ENCODE data around the gene VCP. TPM values are rescaled to one million over a fixed set of nuclear protein-coding genes. Genes with fewer than 3 reads are reported as not detected.

The VCP gene
- total and polyA plus RNA-seq, 9 of the 15 experiments (the other 6 are each of a cell fraction or from before 2014, with no cell fraction given) = 7.1 to 257 (median 199) TPM

GRCh38 chr9:35096035-35096849, 23.8 kb upstream of the VCP start, which contains the start of gene PIGO (continued):
- TF ChIP-seq ELK3 (CRISPR knock-in tag; IDR thresholded peaks at IDR 0.05) (no peak), E2F5 (CRISPR knock-in tag; IDR thresholded peaks at IDR 0.05) (peak; percentile 54; the same call in 1 of the 2 replicates), STAT5A (IDR thresholded peaks at IDR 0.05; ENCODE audit: borderline replicate concordance, low read length) (no peak; the same call in 1 of the 2 replicates), ARID3A (IDR thresholded peaks at IDR 0.05; ENCODE audit: borderline replicate concordance, low read depth, low read length) (no peak), ARNT (IDR thresholded peaks at IDR 0.05) (no peak), ZNF3 (CRISPR knock-in tag; IDR thresholded peaks at IDR 0.05) (no peak), JUNB (CRISPR knock-in tag; conservative IDR thresholded peaks at IDR 0.05) (no peak), ZNF408 (CRISPR knock-in tag; IDR thresholded peaks at IDR 0.05; ENCODE audit: low read depth) (no peak), ZNF668 (CRISPR knock-in tag; IDR thresholded peaks at IDR 0.05) (no peak), CREB1 (IDR thresholded peaks at IDR 0.05) (peak; percentile 38; the same call in 1 of the 2 replicates), CREB1 (CRISPR knock-in tag; IDR thresholded peaks at IDR 0.05) (no peak), RNF2 (IDR thresholded peaks at IDR 0.05) (peak; percentile 60; the same call in 1 of the 2 replicates), THAP7 (CRISPR knock-in tag; IDR thresholded peaks at IDR 0.05) (no peak), ZNF224 (CRISPR knock-in tag; IDR thresholded peaks at IDR 0.05) (no peak), ZKSCAN1 (IDR thresholded peaks at IDR 0.05; ENCODE audit: low read depth, low read length) (peak; percentile 17; the same call in 1 of the 2 replicates), NELFE (IDR thresholded peaks at IDR 0.05; ENCODE audit: insufficient read depth, insufficient read length) (no peak), ZNF445 (CRISPR knock-in tag; IDR thresholded peaks at IDR 0.05; ENCODE audit: low read depth) (no peak), LARP7 (IDR thresholded peaks at IDR 0.05) (no peak), COPS2 (conservative IDR thresholded peaks at IDR 0.05) (no peak), RHOXF2B (CRISPR knock-in tag; conservative IDR thresholded peaks at IDR 0.05) (no peak), ARID1B (IDR thresholded peaks at IDR 0.05) (peak; percentile 43)

Measured in K562 (cell line).